ENCODE results near the gene THUMPD1. TPM values are rescaled to one million over a fixed set of nuclear protein-coding genes. Genes with fewer than 3 reads are reported as not detected.
"Not testable (repeated sequence)": the region's sequence is repeated elsewhere in the genome, so short reads cannot be mapped to it uniquely, and the experiment has no call there.

The THUMPD1 gene
- total RNA-seq, 4 donors from 2014 or later = 44.6 to 59.9 (median 45.5) TPM

DNA sequence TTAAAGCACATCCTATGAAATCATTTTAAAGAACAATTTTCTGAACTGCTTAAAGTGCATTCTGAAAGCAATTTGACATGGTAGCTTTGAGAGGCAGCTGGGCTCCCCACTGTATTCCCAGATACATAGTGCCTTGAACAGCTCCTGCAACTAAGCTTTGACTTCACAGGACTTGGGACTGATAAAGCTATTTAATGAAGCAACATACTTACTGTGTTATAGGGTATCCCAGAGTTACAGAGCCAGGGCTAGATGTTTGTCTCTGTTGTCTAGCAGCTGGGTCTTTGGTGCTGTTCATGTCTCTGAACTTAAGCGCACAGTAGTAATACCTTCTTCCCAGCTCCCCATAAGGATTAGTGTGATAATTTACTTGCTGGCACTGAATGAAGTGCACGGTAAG, 45.0 kb downstream of the THUMPD1 start:
- DNase-seq (ENCODE audit: low spot score) (no peak), ATAC-seq (ENCODE audit: low FRiP score) (no peak)
- TF ChIP-seq, protein P1, sequence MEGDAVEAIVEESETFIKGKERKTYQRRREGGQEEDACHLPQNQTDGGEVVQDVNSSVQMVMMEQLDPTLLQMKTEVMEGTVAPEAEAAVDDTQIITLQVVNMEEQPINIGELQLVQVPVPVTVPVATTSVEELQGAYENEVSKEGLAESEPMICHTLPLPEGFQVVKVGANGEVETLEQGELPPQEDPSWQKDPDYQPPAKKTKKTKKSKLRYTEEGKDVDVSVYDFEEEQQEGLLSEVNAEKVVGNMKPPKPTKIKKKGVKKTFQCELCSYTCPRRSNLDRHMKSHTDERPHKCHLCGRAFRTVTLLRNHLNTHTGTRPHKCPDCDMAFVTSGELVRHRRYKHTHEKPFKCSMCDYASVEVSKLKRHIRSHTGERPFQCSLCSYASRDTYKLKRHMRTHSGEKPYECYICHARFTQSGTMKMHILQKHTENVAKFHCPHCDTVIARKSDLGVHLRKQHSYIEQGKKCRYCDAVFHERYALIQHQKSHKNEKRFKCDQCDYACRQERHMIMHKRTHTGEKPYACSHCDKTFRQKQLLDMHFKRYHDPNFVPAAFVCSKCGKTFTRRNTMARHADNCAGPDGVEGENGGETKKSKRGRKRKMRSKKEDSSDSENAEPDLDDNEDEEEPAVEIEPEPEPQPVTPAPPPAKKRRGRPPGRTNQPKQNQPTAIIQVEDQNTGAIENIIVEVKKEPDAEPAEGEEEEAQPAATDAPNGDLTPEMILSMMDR (IDR thresholded peaks at IDR 0.05) = no peak

DNA sequence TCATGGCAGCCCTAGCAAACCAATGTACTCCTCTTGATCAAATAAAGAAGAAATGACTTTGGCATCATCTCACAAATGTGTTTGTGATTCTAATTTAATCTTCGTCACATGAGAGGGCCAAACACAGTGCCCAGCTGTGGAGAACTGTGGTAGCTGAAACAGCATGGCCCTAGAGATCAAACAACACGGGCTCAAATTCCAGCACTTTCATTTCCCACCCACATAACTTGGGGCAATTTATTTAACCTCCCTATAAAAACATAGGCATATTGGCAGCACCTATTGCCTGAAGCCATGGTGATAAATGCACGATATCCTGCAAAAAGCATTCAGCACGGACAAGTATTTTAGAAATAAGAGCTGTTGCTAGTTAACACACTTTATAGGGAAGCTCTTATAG, 46.6 kb downstream of the THUMPD1 start:
- TF ChIP-seq, protein P1 (IDR thresholded peaks at IDR 0.05) = no peak
- DNase-seq (ENCODE audit: low spot score) = no peak
- no peak for ATAC-seq (ENCODE audit: low FRiP score)

DNA sequence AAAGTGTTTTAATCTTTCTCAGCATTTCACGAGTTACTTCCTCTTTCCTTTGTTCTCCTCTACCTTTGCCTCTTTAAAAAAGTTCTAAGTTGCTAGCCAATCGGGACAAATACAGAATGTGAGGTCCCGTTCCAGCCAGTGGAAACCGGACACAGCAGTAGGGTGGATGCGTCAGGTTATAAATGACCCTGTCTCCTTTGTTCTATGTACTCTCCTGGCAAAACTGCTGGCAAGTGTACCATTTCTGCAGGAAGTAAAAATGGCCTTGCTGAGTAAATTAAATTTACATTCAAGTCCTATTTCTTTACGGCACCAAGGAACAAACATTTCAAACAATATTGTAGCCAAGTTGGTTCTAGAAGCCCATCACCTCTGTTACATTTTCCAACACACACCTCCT, 47.5 kb downstream of the THUMPD1 start:
- ATAC-seq (ENCODE audit: low FRiP score) = not testable (repeated sequence)

DNA sequence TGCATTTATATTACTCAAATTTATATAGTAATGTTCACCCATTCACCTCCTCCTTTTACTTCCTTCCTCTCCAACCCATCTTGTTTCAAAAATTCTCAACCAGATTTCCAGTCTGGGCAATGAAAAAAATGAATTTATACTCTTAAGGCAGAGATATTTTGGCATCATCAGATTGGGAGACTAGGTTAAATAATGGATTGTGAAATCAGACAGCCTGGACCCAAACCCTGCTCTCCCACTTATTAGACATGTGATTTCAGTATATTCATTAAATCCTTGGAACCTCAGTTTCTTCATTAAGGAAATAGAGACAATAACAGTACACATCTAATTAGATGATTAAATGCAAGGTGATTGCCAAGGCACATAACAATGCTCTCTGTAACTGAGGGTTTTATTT, 52.0 kb downstream of the THUMPD1 start:
- TF ChIP-seq, protein P1 (IDR thresholded peaks at IDR 0.05) = no peak
- ATAC-seq (ENCODE audit: low FRiP score) = no peak
- DNase-seq (ENCODE audit: low spot score) = no peak

More for the DNA sequence above, 47.5 kb downstream of the THUMPD1 start:
- DNase-seq (ENCODE audit: low spot score) = not testable (repeated sequence)

DNA sequence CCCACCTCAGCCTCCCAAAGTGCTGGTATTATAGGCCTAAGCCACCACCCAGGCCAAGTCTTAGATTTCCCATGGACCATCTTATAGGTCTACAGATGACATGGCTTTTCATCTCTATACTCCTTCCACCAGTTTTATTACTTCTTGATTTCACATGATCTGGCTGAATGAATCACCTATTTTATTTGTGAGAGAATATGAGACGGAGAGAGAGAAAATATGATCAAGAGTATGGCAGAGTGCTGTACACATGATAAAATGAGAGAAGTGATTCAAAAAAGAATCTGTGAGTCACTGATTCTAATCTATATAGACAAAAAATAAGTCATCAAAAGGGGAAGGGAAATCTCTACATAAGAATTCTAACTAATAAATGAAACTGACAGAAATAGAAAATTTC, 57.8 kb downstream of the THUMPD1 start:
- DNase-seq (ENCODE audit: low spot score) (no peak), ATAC-seq (ENCODE audit: low FRiP score) (no peak)
- TF ChIP-seq, protein P1 (IDR thresholded peaks at IDR 0.05) = no peak

Small RNA genes lying within 50 kb of the gene (small RNA-seq; reads per million reads assigned to genes)
- gene RNU6-944P = not detected

Other genes starting within 250 kb of the THUMPD1 start
- under 1 TPM in 1 of 4 donors, not detected in 3; 0.12 TPM for gene ACSM2B, start 165.5 kb downstream of the THUMPD1 start, total RNA-seq
- 1 to 10 TPM in 2 of 4 donors, not detected in 2; 1.2 to 2.3 TPM for gene ACSM1, start 44.1 kb downstream of the THUMPD1 start, total RNA-seq
- gene ACSM3, start 22.2 kb upstream of the THUMPD1 start, total RNA-seq = 10 to 100 TPM in 2 of 4 donors, 1 to 10 TPM in 2; 7.2 to 82.9 (median 10.9) TPM
- gene ERI2, start 64.7 kb upstream of the THUMPD1 start, total RNA-seq = 10 to 100 TPM in 3 of 4 donors, 1 to 10 TPM in 1; 7.7 to 16.3 (median 12.9) TPM
- gene REXO5, start 64.7 kb upstream of the THUMPD1 start, total RNA-seq = 1 to 10 TPM; 1.7 to 4.6 (median 3.0) TPM
- gene DCUN1D3, start 158.5 kb upstream of the THUMPD1 start, total RNA-seq = 100 to 1,000 TPM in 1 of 4 donors, 10 to 100 TPM in 3; 37.4 to 103 (median 79.9) TPM
- 10 to 100 TPM; 31.3 to 68.3 (median 50.3) TPM for gene LYRM1, start 159.0 kb upstream of the THUMPD1 start, total RNA-seq

Data from omental fat pad (tissue), 4 donors.